MM.1S (cell line): Measurements from ENCODE around the gene KIAA1755.

ENCODE experiments used
- DNase-seq: peaks from one replicate; pipeline ENCODE4 v3.0.0-alpha.2; 2015
- H2AFZ ChIP-seq: fragments of 300-600 bp; sonication (generic); 2 replicates; pipeline ENCODE4 v1.6.0; 2016; ENCODE audit warnings: antibody characterized with exemption, low read length
- H3F3A ChIP-seq: fragments of 300-600 bp; sonication (generic); 2 replicates; pipeline ENCODE4 v1.6.1; 2016; ENCODE audit warnings: mild to moderate bottlenecking, antibody characterized with exemption, low read length, moderate library complexity, mixed read lengths; ENCODE audit not compliant: insufficient read depth
- H3K27ac ChIP-seq: fragments of 300-600 bp; sonication (generic); 2 replicates; pipeline ENCODE4 v1.5.1; 2016; ENCODE audit warnings: mild to moderate bottlenecking, low read length
- H3K27me3 ChIP-seq: fragments of 300-600 bp; sonication (generic); replicated peaks from 2 replicates; pipeline ENCODE4 v1.6.0; 2016; ENCODE audit warnings: low read length; ENCODE audit not compliant: insufficient read depth
- H3K36me3 ChIP-seq: fragments of 300-600 bp; sonication (generic); replicated peaks from 2 replicates; pipeline ENCODE4 v1.6.1; 2016; ENCODE audit warnings: mild to moderate bottlenecking, low read length, mixed read lengths; ENCODE audit not compliant: insufficient read depth
- H3K4me1 ChIP-seq: fragments of 300-600 bp; sonication (generic); 2 replicates; pipeline ENCODE4 v1.6.1; 2016; ENCODE audit warnings: low read length, mixed read lengths
- H3K4me2 ChIP-seq: fragments of 300-600 bp; sonication (generic); 2 replicates; pipeline ENCODE4 v1.6.0; 2016; ENCODE audit warnings: low read depth, low read length
- H3K4me3 ChIP-seq: fragments of 300-600 bp; sonication (generic); 2 replicates; pipeline ENCODE4 v1.5.1; 2016; ENCODE audit warnings: low read length, mixed read lengths
- H3K79me2 ChIP-seq: fragments of 300-600 bp; sonication (generic); 2 replicates; pipeline ENCODE4 v1.6.1; 2016; ENCODE audit warnings: mixed run types, low read length, mixed read lengths
- H3K9ac ChIP-seq: fragments of 300-600 bp; sonication (generic); 2 replicates; pipeline ENCODE4 v1.6.1; 2016; ENCODE audit warnings: low read length, mixed read lengths
- H3K9me2 ChIP-seq: fragments of 300-600 bp; sonication (generic); replicated peaks from 2 replicates; pipeline ENCODE4 v1.6.1; 2016; ENCODE audit warnings: mild to moderate bottlenecking, low read length, mixed read lengths; ENCODE audit not compliant: insufficient read depth
- H3K9me3 ChIP-seq: fragments of 300-600 bp; sonication (generic); replicated peaks from 2 replicates; pipeline ENCODE4 v1.6.1; 2016; ENCODE audit warnings: mild to moderate bottlenecking, low read length, mixed read lengths; ENCODE audit not compliant: insufficient read depth
- H4K20me1 ChIP-seq: fragments of 300-600 bp; sonication (generic); 2 replicates; pipeline ENCODE4 v1.6.1; 2016; ENCODE audit warnings: mild to moderate bottlenecking, low read length, moderate library complexity, mixed read lengths; ENCODE audit not compliant: insufficient read depth
- CTCF ChIP-seq: fragments of 300-600 bp; sonication (generic); IDR thresholded peaks from 2 replicates; pipeline ENCODE4 v1.5.1; 2016; ENCODE audit warnings: antibody characterized with exemption, low read length, mixed read lengths
- EZH2 ChIP-seq: fragments of 300-600 bp; sonication (generic); optimal IDR thresholded peaks from 2 replicates; pipeline ENCODE3; 2017; ENCODE audit warnings: low read depth, mild to moderate bottlenecking, antibody characterized with exemption, low read length, mixed read lengths
- EZH2phosphoT487 ChIP-seq: fragments of 300-600 bp; sonication (generic); IDR thresholded peaks from 2 replicates; pipeline ENCODE4 v1.6.1; 2018; ENCODE audit warnings: antibody characterized with exemption, low read length

KIAA1755 gene

GRCh38 chr20:38175304-38176180 lies 85.0 kb downstream of the KIAA1755 start:
- Histone ChIP-seq H4K20me1 (no peaks in the 10 kb centered on the region), H3K9me2 (no peaks in the 10 kb centered on the region), H3F3A (no peaks in the 10 kb centered on the region), H3K9me3 (no peaks in the 10 kb centered on the region), H3K27me3 (0 out of 2 replicates have a peak, but pooled peaks cover 3% of the 10 kb centered on the region), H3K79me2 (no peaks in the 10 kb centered on the region), H3K36me3 (no peaks in the 10 kb centered on the region), H2AFZ (no peak overlapping the region), H3K4me2 (no peak overlapping the region), H3K4me3 (no peak overlapping the region), H3K27ac (no peak overlapping the region), H3K4me1 (no peaks in the 10 kb centered on the region), H3K9ac (no peak overlapping the region)
- no peak for DNase-seq
- TF ChIP-seq CTCF (no peak), EZH2phosphoT487 (no peak), EZH2 (no peak)

- no peak overlapping the region for H3K4me2 ChIP-seq
- no peaks in the 10 kb centered on the region for H3K79me2 ChIP-seq
- TF ChIP-seq CTCF = no peak
- no peak for TF ChIP-seq EZH2
- TF ChIP-seq EZH2phosphoT487 = no peak
- 0 out of 2 replicates have a peak, but pooled peaks cover 3% of the 10 kb centered on the region for H3K27me3 ChIP-seq
- H4K20me1 ChIP-seq = no peaks in the 10 kb centered on the region
- no peak overlapping the region for H3K27ac ChIP-seq
- no peak for DNase-seq
- no peak overlapping the region for H3K4me3 ChIP-seq
- H3K9me2 ChIP-seq = no peaks in the 10 kb centered on the region
- H3K36me3 ChIP-seq = no peaks in the 10 kb centered on the region
- H3K9me3 ChIP-seq = no peaks in the 10 kb centered on the region
- H2AFZ ChIP-seq = no peak overlapping the region
- H3K9ac ChIP-seq = no peak overlapping the region
- no peaks in the 10 kb centered on the region for H3F3A ChIP-seq
- peaks cover 10% of the 10 kb centered on the region; the same call in 1 of the 2 replicates for H3K4me1 ChIP-seq
Measured at GRCh38 chr20:38173237-38174156, 87.0 kb downstream of the KIAA1755 start.

DNA sequence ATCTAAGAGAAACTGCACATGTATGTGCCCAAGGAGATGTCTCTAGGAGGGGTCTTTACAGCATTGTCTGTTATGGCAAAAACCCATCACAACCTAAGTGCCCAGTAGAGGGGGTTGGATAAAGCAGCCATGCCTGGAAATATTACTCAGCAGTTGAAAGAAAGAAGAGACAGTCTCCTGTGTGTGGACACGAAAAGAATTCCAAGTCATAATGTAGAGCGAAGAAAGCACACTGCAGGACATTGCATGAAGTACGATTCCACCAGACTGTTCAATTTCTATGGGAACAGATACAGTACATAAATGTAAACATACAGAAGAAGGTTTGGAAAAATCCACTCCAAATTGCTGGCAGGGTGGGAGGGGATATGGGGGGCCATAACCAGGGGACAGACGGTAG lies 88.1 kb downstream of the KIAA1755 start:
- H3K9me3 ChIP-seq = no peaks in the 10 kb centered on the region
- H3K27ac ChIP-seq = no peak overlapping the region
- H3K36me3 ChIP-seq = no peaks in the 10 kb centered on the region
- no peak overlapping the region for H3K4me2 ChIP-seq
- H3K9ac ChIP-seq = no peak overlapping the region
- no peaks in the 10 kb centered on the region for H3K9me2 ChIP-seq
- no peak for TF ChIP-seq EZH2phosphoT487
- TF ChIP-seq CTCF = no peak
- no peak for TF ChIP-seq EZH2
- H3K4me1 ChIP-seq = peaks cover 10% of the 10 kb centered on the region; the same call in 1 of the 2 replicates
- H3K4me3 ChIP-seq = no peak overlapping the region
- no peaks in the 10 kb centered on the region for H4K20me1 ChIP-seq
- no peak for DNase-seq
- H3F3A ChIP-seq = no peaks in the 10 kb centered on the region
- H3K27me3 ChIP-seq = no peaks in the 10 kb centered on the region
- H2AFZ ChIP-seq = no peak overlapping the region
- H3K79me2 ChIP-seq = no peaks in the 10 kb centered on the region
